Measurements from ENCODE around the gene PLXNB2. TPM values are rescaled to one million over a fixed set of nuclear protein-coding genes. Genes with fewer than 3 reads are reported as not detected.
A peak's percentile ranks its signal among the peaks of the same experiment; 100 is the strongest.

PLXNB2 gene
- total and polyA plus RNA-seq, 12 donors, result 12.4 to 431 (median 296) TPM

GRCh38 chr22:50317674-50318073, 10.2 kb upstream of the PLXNB2 start:
- Histone ChIP-seq H3K4me1 (replicated peaks in 1 of 2) (peaks cover 8 to 12% of the 10 kb centered on the region in 2 donors), H3K36me3 (replicated peaks in 1 of 2) (no peaks in the 10 kb centered on the region), H3K27ac (no peak overlapping the region), H3K4me3 (no peak overlapping the region), H3K27me3 (no peaks in the 10 kb centered on the region), H3K9me3 (replicated peaks in 1 of 3) (no peaks in the 10 kb centered on the region)
- TF ChIP-seq CTCF (IDR thresholded peaks at IDR 0.05), result no peak
- TF ChIP-seq POLR2A (IDR thresholded peaks at IDR 0.05), result no peak
- no peak for DNase-seq
- WGBS, 4 donors, result 78 to 82% methylated on average over 7 of the region's 7 CpGs; no CpG with 5 or more reads in 2 of the 4 donors
- intact Hi-C loops (cut with DNase I), result no loop called here

GRCh38 chr22:50317178-50317577, 9.7 kb upstream of the PLXNB2 start:
- H3K9me3 ChIP-seq (replicated peaks in 1 of 3), result no peaks in the 10 kb centered on the region
- no peak for DNase-seq
- H3K27ac ChIP-seq, result no peak overlapping the region
- no peak overlapping the region for H3K4me3 ChIP-seq
- peaks cover 8 to 12% of the 10 kb centered on the region in 2 donors for H3K4me1 ChIP-seq (replicated peaks in 1 of 2)
- TF ChIP-seq CTCF (IDR thresholded peaks at IDR 0.05), result no peak
- no peak for TF ChIP-seq POLR2A (IDR thresholded peaks at IDR 0.05)
- intact Hi-C loops (cut with DNase I), result no loop called here
- 83 to 96% (median 89%) methylated on average over 2 to 9 of the region's 9 CpGs for WGBS, 4 donors
- no peaks in the 10 kb centered on the region for H3K27me3 ChIP-seq
- no peaks in the 10 kb centered on the region for H3K36me3 ChIP-seq (replicated peaks in 1 of 2)

GRCh38 chr22:50316114-50317065, 8.9 kb upstream of the PLXNB2 start:
- DNase-seq, result no peak
- Histone ChIP-seq H3K9me3 (replicated peaks in 1 of 3) (no peaks in the 10 kb centered on the region), H3K36me3 (replicated peaks in 1 of 2) (no peaks in the 10 kb centered on the region), H3K27ac (no peak overlapping the region), H3K4me1 (replicated peaks in 1 of 2) (peaks cover 8 to 12% of the 10 kb centered on the region in 2 donors), H3K27me3 (no peaks in the 10 kb centered on the region), H3K4me3 (no peak overlapping the region)
- TF ChIP-seq CTCF (IDR thresholded peaks at IDR 0.05), result no peak
- TF ChIP-seq POLR2A (IDR thresholded peaks at IDR 0.05), result no peak
- intact Hi-C loops (cut with DNase I), result no loop called here
- WGBS, 4 donors, result 80 to 97% (median 94%) methylated on average over 5 to 33 of the region's 45 CpGs

GRCh38 chr22:50315289-50316113, 8.1 kb upstream of the PLXNB2 start:
- DNase-seq, result no peak
- Histone ChIP-seq H3K27me3 (no peaks in the 10 kb centered on the region), H3K36me3 (replicated peaks in 1 of 2) (no peaks in the 10 kb centered on the region), H3K4me3 (no peak overlapping the region), H3K27ac (peak overlapping the region in 1 of 5 donors; percentile 53), H3K4me1 (replicated peaks in 1 of 2) (peaks cover 8 to 12% of the 10 kb centered on the region in 2 donors), H3K9me3 (replicated peaks in 1 of 3) (no peaks in the 10 kb centered on the region)
- TF ChIP-seq CTCF (IDR thresholded peaks at IDR 0.05) (no peak), POLR2A (IDR thresholded peaks at IDR 0.05) (no peak)
- 80 to 91% (median 89%) methylated on average over 13 to 18 of the region's 18 CpGs for WGBS, 4 donors
- intact Hi-C loops (cut with DNase I), result no loop called here
